NB4 (cell line): ENCODE data around the gene ST8SIA5.

Source experiments
- CTCF ChIP-seq: IDR thresholded peaks from one replicate; pipeline ENCODE4 v1.5.1; 2012; ENCODE audit warnings: low read depth, low read length
- POLR2A ChIP-seq: IDR thresholded peaks from 2 replicates; pipeline ENCODE4 v1.6.1; 2011; ENCODE audit warnings: mild to moderate bottlenecking; ENCODE audit not compliant: insufficient read length; ENCODE audit errors: extremely low read depth

GRCh38 chr18:46789088-46789487 lies 32.2 kb upstream of the ST8SIA5 start:
- no peak for TF ChIP-seq CTCF
- TF ChIP-seq POLR2A: no peak
